ENCODE measurements around the gene KIF1B. TPM values are rescaled to one million over a fixed set of nuclear protein-coding genes. Genes with fewer than 3 reads are reported as not detected.
"Not testable (repeated sequence)": the region's sequence is repeated elsewhere in the genome, so short reads cannot be mapped to it uniquely, and the experiment has no call there.

Gene KIF1B
- total RNA-seq, 1 experiment from 2014 or later = 8.7 TPM

DNA sequence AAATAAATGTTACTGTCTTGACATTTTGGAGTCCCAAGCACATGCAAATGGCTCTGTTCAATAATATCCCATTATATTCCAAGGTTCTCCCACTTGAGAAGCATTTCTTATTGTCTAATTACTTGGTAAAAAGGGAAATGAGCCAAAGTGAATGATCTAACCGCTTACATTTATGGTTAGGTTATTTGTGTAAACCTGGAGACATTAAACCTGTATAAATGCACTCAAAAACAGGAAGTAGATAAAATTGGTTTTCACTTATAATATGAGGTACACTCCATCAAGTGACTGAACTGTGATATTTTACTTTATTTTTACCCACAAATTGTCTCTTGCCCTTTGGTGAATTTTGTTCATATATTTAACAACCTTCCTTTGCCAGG is 26.8 kb downstream of the KIF1B start:
- no peak for DNase-seq (ENCODE audit: low spot score)

DNA sequence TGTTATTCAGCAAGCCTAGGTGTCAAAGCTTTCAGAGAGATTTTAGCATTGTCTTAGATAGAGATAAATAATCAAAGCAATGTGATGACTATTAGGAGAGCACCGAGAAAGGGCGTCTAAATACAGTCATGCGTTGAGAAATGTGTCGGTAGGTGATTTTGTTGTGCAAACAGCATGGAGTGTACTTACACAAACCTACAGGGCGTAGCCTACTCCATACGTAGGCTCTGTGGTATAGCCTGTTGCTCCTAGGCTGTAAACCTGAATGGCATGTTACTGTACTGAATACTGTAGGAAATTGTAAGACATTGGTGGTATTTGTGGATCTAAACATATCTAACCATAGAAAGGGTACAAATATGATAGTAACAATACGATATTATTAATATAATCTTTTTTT is 31.8 kb downstream of the KIF1B start:
- no peak for DNase-seq (ENCODE audit: low spot score)

GRCh38 chr1:10242811-10243210 is 32.4 kb downstream of the KIF1B start:
- no peak for DNase-seq (ENCODE audit: low spot score)

GRCh38 chr1:10245674-10246073 is 35.3 kb downstream of the KIF1B start:
- DNase-seq (ENCODE audit: low spot score) = no peak

DNA sequence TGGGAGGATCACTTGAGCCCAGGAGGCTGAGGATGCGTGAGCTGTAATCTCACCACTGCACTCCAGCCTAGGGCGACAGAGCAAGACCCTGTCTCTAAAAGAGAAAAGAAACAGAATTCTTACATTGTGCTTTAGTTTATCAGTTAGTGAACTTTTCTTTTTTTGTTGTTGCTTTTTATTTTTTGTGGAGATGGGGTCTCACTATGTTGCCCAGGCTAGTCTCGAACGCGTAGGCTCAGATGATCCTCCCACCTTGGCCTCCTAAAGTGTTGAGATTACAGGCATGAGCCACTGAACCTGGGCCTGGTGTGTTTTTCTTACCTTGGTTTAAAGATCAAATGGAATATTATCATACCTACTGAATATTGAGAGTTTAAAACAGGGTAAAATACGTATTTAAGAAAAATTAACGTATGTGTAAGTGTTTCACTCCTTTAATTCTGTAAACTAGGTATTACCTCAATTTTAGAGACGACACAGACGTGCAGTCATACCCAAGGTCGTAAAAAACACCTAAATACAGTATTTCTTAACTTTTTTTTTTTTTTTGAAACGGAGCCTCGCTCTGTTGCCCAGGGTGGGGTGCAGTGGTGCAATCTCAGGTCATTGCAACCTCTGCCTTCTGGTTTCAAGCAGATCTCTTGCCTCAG is 39.6 kb downstream of the KIF1B start:
- no peak for DNase-seq (ENCODE audit: low spot score)

GRCh38 chr1:10250663-10251062 is 40.3 kb downstream of the KIF1B start:
- DNase-seq (ENCODE audit: low spot score) = no peak

DNA sequence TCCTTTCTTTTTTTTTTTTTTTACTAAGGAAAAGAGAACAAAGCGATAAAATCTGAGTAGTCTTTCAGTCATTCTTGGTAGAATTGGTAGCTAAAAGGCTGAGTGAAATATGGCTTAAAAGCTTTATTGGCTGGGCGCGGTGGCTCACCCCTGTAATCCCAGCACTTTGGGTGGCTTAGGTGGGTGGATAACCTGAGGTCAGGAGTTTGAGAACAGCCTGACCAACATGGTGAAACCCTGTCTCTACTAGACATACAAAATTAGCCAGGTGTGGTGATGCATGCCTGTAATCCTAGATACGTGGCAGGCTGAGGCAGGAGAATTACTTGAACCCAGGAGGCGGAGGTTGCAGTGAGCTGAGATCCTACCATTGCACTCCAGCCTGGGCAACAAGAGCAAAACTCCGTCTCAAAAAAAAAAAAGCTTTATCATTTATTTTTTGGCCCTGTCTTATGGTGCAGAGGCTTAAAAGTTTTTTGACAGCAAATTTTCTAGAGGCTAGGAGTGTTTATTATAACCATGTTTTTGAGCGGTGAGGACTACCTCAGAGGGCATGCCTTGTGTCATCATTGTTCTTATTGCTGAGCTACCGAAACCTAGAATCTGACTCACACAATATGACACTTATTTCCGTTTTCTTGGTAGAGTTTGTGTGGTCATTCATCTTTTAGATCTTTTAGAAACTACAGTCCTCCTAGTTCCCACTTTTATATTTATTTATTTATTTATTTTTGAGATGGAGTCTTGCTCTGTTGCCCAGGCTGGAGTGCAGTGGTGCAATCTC is 41.1 kb downstream of the KIF1B start:
- not testable (repeated sequence) for DNase-seq (ENCODE audit: low spot score)

DNA sequence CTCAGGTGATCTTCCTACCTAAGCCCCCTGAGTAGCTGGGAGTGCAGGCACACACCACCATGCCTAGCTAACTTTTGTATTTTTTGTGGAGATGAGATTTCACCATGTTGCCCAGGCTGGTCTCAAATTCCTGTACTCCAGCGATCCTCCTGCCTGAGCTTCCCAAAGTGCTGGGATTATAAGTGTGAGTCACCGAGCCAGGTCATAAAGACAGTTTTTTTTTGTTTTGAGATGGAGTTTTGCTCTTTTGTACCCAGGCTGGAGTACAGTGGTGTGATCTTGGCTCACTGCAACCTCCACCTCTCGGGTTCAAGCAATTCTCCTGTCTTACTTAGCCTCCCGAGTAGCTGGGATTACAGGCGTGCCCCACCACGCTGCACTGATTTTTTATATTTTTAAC is 42.1 kb downstream of the KIF1B start:
- DNase-seq (ENCODE audit: low spot score) = no peak

- DNase-seq (ENCODE audit: low spot score) = no peak
Measured at GRCh38 chr1:10253149-10253548, 42.8 kb downstream of the KIF1B start.

DNA sequence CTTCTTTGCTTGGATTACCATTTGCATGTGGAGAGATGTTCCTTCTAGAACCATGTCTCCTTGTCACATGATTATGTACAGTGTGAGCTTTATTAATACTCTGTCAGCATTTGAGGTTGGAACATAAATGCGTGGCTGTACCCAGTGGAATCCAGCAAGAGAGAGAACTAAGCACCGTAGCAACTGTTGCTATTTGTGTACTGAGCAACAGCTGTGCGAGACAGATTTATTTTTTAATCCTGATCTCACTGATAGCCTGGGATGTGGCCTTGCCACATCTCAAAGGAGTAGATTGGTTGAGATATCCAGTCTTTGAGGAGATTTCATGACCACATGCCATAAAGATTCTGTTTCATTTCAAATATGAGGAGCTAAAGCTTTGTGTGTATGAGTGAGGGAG is 43.4 kb downstream of the KIF1B start:
- DNase-seq (ENCODE audit: low spot score) = peak; percentile 75

DNA sequence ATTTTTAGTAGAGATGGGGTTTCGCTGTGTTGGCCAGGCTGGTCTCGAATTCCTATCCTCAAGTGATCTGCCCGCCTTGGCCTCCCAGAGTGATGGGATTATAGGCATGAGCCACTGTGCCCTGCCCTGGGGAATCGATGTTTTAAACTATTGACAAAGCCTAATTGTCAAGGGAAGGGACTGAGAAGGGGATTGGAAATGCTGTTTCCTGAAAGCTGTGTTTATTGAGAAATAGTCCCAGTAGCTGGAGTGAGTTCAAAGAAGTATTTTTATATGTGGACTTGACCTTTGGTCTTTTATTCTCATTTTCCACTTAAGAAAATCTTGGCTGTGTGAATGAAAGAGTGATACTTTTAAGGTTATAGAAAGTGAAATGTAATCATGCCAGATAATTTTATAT is 47.5 kb downstream of the KIF1B start:
- DNase-seq (ENCODE audit: low spot score) = peak; percentile 36

DNA sequence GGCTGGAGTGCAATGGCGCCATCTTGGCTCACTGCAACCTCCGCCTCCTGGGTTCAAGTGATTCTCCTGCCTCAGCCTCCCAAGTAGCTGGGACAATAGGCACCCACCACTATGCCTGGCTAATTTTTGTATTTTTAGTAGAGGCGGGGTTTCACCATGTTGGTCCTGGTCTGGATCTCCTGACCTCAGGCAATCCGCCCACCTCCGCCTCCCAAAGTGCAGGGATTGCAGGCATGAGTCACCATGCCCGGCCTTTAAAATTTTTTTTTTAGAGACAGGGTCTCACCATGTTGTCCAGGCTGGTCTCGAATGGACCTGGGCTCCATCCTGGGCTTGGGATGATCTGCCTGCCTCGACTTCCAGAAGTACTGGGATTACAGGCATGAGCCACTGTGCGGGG is 49.2 kb downstream of the KIF1B start:
- not testable (repeated sequence) for DNase-seq (ENCODE audit: low spot score)

- DNase-seq (ENCODE audit: low spot score) = peak; percentile 70
Measured at GRCh38 chr1:10263450-10264082, 53.2 kb downstream of the KIF1B start.

GRCh38 chr1:10265027-10265426 is 54.7 kb downstream of the KIF1B start:
- no peak for DNase-seq (ENCODE audit: low spot score)

- no peak for DNase-seq (ENCODE audit: low spot score)
Measured at GRCh38 chr1:10265900-10266299, 55.5 kb downstream of the KIF1B start.

- no peak for DNase-seq (ENCODE audit: low spot score)
Measured at GRCh38 chr1:10267319-10267718, 56.9 kb downstream of the KIF1B start.

GRCh38 chr1:10267921-10268320 is 57.6 kb downstream of the KIF1B start:
- DNase-seq (ENCODE audit: low spot score) = no peak

DNA sequence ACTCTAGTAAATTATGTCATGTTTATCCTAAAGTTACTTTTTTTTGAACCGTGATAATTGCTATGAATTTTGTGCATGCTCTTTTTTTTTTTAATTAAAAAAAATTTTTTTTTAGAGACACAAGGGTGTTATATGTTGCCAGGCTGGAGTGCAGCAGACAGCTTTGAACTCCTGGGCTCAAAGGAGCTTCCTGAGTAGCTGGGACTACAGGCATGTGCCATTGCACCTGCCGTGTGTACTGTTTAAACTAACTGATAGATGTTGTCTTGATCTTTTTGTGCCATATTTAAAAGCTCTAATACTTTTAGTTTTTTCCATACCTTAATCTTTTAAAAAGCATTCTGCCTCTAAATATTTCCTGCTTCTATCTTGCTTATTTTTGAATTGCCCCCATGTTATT is 60.7 kb downstream of the KIF1B start:
- DNase-seq (ENCODE audit: low spot score) = no peak

DNA sequence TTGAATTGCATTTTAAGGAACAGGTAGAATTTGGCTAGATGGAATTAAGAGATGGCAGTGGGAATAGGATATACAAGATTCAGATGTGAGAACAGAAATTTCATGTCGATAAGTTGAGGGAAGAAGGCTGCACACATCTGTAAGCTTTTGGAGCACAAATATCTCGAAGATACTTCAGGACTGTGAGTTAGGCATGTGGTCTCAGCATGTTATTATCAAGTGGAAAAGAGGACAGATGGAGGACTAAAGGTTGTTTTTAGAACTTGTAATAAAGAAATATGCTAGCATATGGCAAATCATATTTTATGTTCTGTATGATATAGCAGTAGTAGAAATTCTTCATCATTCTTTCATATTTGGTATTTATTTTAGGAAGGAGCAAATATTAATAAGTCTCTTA is 61.5 kb downstream of the KIF1B start:
- DNase-seq (ENCODE audit: low spot score) = no peak

DNA sequence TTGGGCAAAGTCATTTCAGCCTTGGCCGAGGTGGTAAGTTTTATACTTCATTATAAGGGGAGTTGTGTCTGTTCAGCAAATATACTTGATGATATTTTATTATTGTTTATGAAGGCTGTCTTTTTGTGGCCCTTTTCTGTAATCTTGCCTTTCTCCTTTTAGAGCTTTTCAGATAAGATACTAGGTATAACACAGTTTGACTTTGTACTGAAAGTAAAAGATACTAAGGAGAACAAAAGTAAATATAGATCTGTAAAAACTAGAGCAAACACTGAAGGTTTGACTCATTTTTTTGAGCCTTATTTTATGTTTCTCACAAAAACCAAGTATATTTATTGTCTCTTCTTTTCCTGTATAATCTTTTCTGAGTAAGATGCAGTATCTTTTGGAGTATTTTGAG is 61.9 kb downstream of the KIF1B start:
- no peak for DNase-seq (ENCODE audit: low spot score)

DNA sequence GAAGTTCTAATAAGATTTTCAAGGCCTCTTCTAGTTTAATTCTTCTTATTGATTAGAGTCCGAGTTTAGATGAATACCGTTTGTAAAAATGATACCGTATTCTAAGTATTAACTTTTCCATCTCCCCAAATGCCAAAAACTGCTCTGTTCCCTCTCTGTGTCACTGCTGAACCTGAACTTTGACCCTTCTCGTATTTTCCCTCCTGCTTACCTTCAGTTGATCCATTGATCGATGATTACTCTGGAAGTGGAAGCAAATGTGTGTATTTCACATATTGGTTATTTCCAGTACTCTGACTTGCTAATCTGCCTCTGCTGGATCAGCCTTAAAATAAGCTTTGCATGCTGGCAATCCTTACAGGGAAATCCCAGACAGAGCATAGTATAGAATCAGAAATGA is 68.5 kb downstream of the KIF1B start:
- no peak for DNase-seq (ENCODE audit: low spot score)

DNA sequence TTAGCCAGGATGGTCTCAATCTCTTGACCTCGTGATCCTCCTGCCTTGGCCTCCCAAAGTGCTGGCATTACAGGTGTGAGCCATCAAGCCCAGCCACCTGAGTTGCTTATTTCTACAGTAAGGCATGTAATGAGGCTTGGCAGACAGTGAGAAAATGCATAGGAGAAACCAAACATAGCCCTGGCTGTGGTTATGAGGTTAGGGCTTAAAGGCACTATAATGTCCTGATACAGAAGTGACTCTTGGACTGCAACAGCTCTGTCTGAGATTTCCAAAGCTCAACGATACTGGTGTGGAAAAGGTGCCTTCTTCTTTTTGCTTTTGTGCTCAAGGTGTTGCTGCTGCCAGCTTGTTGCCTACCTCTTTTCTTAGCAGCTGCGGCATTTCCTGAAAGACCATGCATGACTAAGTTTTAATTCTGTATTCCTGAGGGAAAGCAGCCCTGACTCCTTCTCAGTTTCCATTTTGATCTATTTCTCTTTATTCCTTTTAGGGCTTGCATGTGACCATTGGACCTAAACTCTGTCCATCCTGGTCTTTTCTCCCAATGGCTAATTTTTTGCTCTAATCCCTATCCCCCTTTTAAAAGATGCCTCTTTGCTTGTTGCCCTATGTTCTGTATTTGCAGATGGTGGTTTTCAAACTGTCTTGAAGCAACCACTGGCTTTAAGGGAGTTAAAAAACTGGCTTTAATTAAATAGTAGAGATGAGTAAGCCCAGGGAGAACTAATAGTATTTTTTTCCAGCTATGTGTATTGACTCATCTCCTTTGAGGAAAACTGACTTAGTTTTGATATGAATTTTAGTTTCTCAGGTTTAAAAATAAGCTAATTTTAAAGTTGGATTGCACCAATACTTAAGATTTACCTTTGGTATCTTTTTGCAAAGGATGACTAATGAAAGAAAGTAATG is 70.3 kb downstream of the KIF1B start:
- DNase-seq (ENCODE audit: low spot score) = no peak

Data from HT-29 (cell line).